ENCODE data around the gene SYNGR4.
"Not testable (repeated sequence)": the region's sequence is repeated elsewhere in the genome, so short reads cannot be mapped to it uniquely, and the experiment has no call there.

Gene SYNGR4, protein sequence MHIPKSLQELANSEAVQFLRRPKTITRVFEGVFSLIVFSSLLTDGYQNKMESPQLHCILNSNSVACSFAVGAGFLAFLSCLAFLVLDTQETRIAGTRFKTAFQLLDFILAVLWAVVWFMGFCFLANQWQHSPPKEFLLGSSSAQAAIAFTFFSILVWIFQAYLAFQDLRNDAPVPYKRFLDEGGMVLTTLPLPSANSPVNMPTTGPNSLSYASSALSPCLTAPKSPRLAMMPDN

GRCh38 chr19:48363810-48364597 is at the start of gene SYNGR4, which contains the start of gene TMEM143:
Gene SYNGR4, plus strand, starts transcription at chr19:48364367. Its CDS starts 1,476 bp downstream, at chr19:48365843.
Gene TMEM143, minus strand, starts transcription at chr19:48363940. Its CDS starts 20 bp downstream, at chr19:48363920.
- DNase-seq (ENCODE audit: low spot score): peak; percentile 100

DNA sequence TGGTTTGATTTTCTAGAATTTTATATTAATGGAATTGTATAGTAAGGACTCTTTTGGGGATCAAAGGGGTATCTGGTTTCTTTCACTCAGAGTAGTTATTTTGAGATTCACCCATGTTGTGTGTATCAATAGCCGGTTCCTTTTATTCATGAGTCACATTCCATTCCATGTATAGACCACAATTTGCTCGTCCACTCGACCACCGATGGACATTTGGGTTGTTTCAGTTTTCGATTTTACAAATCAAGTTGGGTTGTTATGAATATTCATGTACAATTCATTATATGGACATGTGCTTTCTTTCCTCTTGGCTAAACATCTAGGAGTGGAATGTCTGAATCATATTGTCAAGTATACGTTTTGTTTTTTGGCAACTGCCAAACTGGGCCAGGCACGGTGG is 48.5 kb upstream of the SYNGR4 start:
- DNase-seq (ENCODE audit: low spot score): no peak

DNA sequence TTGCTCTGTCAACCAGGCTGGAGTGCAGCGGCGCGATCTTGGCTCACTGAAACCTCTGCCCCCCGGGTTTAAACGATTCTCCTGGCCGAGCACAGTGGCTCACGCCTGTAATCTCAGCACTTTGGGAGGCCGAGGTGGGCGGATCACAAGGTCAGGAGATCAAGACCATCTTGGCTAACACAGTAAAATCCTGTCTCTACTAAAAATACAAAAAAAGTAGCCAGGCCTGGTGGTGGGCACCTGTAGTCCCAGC is 46.5 kb upstream of the SYNGR4 start:
- DNase-seq (ENCODE audit: low spot score): not testable (repeated sequence)

DNA sequence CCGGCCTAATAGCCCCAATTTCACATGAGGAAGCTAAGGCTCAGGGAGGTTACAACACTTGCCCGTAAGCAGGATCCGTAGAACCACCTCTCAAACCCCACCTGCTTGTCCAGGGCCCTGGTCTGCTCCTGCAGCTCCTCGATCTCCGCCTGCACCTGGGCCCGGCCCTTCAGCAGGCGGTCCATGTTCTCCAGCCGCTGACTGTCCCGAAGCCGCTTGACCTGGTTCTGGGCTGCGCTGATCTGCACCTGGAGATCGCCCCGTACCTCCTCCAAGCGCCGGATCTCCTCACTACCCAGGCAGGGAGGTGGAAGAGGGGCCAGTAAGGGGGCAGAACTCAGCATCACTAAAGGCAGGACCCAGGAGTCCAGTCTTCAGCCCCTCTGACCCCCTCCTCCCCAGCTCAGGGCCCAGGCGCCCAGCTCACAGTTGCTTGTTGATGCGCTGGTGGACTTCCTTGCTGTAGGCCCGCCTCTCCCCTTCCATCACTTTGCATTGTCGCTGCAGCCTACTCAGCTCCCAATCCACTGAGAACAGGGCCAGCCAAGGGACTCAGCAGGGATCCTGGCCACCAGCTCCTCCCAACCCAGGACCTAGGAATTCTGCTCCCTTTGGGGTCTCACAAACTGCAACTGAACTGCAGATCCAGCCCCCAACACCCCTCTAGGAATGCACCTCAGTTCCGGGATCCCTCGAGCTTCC is 45.7 kb upstream of the SYNGR4 start:
- no peak for DNase-seq (ENCODE audit: low spot score)

DNA sequence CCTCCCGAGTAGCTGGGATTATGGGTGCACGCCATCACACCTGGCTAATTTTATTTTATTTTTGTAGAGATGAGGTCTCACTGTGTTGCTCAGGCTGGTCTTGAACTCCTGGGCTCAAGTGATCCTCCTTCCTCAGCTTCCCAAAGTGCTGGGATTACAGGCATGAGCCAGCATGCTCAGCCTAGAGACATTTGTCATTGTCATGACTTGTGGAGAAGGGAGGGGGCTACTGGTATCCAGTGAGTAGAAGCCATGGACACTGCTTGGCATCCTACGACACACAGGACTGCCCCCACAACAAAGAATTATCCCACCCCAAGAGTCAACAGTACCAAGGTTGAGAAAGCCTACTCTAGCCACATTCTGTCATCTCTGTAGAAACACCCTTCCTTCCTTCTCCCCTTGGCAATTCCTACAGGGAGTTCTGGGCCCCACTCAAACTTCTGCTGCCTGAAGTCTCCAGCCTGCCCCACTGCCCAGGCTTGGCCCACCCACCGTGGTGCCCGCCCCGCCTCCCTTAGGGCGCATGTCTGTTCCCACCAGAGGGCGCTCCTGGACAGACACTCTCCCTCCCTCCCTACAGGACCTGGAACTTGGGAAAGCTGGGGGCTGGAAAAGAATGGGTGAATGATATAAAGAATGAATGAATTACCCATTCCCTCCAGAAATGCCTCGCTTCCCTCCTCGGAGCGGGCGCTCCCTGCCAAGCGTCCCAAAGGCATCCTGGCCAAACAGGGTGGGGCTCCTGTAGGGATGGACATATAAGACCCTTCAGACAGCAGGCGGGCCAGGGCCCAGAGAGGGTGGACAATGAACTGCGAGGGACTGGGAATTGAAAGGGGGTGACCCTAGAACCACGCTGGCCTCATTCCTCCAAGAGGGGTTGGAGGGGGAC is 44.3 kb upstream of the SYNGR4 start:
- peak; percentile 72 for DNase-seq (ENCODE audit: low spot score)

DNA sequence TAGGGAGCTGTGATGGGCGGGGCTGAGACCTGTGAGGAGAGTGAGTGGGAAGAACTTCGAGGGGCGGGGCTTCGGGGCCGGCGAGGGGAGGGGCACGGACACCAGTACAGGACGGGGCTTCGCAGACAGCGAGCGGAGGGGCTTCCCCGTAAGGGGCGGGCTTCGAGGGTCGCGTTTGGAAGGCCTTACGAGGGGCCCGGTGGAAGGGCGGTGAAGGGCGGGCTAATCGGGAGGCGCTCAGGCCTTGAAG is 42.9 kb upstream of the SYNGR4 start:
- DNase-seq (ENCODE audit: low spot score): peak; percentile 80

GRCh38 chr19:48321622-48322591 is 42.3 kb upstream of the SYNGR4 start:
- DNase-seq (ENCODE audit: low spot score): peak; percentile 94

DNA sequence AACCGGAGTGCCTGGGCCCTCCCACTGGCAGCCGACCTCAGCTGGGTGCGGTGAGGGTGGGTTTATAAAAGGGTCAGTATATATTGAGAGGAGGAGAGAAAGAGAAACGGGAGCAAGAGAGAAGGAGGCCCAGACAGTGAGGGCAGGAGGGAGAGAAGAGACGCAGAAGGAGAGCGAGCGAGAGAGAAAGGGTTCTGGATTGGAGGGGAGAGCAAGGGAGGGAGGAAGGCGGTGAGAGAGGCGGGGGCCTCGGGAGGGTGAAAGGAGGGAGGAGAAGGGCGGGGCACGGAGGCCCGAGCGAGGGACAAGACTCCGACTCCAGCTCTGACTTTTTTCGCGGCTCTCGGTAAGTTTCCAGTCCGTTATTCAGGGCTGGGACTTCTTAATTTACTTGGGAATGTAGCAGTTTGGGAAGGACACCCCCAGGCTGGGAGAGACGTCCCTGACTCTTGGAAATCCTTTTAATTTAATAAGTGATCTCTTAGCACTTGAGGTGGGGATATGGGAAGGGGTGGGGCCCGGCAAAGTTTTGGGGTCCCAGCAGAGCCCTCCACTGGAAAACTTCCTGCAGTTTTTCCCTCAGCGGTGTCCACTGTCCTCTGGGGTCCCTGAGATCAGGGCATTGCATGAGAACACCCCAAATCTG is 38.8 kb upstream of the SYNGR4 start, which contains the start of gene EMP3:
Gene EMP3 (plus strand): TSS at position 288 of the 646 bp plus-strand sequence. CDS start 1,293 bp downstream, outside the sequence.
- no peak for DNase-seq (ENCODE audit: low spot score)

DNA sequence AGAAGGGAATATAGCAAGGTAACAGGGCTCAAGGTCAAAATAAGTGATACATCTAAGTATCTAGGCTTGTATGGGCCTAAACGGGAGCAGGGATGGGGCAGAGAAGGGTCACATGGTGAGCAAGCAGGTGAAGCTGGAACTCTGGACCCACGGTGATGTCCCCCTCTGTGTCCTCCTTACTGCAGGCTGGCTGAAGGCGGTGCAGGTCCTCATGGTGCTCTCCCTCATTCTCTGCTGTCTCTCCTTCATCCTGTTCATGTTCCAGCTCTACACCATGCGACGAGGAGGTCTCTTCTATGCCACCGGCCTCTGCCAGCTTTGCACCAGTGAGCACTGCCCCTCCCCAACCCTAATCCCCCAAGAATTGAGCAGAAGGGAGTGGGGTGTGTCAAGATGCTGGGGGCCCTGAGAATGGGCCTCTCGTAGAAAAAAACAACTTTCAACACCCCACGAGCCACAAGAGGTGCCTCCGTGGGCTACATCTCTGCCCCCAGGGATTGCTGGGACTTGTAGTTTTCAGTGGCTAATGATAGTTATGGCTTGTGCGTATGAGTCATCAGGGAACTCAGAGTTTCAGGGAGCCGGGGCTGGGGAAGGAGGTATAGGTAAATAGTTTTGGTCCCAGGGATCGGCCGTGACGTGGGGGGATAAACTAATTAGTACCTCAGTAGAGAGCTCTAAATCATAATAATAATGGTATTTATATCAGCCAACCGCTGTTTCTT is 34.8 kb upstream of the SYNGR4 start:
- no peak for DNase-seq (ENCODE audit: low spot score)

- peak; percentile 92 for DNase-seq (ENCODE audit: low spot score)
Observed at GRCh38 chr19:48330012-48330681, 34.0 kb upstream of the SYNGR4 start.

DNA sequence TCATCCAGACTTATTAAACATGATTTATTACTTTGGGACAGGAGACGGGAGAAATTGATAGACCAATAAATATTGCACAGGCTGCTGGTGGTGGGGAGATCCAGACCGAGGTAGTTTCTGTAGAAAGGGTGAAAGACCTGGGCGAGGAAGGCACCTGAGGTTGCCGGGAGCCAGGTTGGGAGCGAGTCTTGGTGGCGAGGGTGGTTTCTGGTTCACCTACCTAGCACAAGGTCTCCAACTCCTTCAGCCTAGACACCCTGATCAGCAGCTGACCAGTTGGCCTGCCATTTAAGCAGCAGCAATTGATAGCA is 31.9 kb upstream of the SYNGR4 start:
- no peak for DNase-seq (ENCODE audit: low spot score)

DNA sequence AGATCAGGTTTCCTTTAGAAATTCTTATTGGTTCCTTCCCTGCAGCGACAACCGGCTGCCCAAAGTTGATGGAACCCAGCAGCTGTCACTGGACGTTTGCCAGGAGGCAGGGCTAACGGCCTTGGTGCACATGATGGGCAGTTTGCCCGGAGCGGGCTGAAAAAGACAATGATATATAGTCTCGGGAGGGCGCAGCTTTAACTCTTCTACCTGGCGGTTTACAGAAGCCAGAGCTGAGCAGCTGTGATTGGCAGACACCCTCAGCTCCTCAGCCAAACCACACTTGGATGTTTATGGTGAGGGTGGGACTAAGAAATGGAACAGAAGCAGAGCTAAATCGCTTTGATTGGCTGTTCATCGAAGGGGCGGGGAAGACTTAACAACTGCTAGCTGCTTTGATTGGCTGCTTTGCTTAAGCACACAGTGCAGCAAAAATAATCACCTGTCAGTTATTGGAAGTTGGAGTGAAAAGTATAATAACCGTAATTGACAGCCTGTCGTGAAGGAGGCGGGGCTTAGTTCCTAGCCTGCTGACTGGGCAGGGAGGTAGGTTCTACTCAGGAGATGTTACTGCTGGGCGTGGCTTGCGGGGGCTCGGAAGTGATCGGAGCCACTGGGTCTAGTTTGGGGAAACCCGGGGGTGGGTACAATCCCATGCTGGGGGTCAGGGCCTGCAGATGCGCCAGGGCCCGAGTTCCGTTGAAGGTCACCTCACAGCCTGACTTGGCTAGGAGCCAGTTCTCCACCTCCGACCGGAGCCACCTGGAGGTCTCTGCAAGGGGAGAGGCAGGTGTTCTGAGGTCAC is 31.3 kb upstream of the SYNGR4 start:
- DNase-seq (ENCODE audit: low spot score): peak; percentile 98

GRCh38 chr19:48333467-48334384 is 30.4 kb upstream of the SYNGR4 start:
- peak; percentile 82 for DNase-seq (ENCODE audit: low spot score)

DNA sequence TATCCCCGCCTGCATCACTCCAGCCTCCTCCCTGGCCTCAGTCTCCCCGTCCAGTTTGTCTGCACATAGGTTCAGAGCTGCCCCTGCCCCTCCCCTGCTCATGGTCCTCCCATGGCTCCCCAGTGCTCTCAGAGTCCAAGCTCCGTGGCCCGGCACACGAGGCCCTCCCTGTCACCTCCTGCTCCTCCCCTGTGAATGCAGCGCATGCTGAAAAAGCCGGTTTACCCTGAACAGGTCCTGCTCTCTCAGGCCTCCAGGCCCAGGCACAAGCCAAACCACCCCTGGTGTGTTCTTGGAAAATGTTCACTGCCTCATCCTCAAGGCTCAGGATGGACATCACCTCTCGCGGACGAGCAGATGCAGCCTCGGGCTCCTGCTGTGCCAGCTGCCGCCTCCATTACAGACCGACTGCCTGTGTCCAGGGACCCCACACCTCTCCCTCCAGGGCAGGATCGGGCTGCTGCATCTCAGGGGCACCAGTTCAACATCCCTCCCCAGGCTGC is 25.9 kb upstream of the SYNGR4 start:
- DNase-seq (ENCODE audit: low spot score): no peak

DNA sequence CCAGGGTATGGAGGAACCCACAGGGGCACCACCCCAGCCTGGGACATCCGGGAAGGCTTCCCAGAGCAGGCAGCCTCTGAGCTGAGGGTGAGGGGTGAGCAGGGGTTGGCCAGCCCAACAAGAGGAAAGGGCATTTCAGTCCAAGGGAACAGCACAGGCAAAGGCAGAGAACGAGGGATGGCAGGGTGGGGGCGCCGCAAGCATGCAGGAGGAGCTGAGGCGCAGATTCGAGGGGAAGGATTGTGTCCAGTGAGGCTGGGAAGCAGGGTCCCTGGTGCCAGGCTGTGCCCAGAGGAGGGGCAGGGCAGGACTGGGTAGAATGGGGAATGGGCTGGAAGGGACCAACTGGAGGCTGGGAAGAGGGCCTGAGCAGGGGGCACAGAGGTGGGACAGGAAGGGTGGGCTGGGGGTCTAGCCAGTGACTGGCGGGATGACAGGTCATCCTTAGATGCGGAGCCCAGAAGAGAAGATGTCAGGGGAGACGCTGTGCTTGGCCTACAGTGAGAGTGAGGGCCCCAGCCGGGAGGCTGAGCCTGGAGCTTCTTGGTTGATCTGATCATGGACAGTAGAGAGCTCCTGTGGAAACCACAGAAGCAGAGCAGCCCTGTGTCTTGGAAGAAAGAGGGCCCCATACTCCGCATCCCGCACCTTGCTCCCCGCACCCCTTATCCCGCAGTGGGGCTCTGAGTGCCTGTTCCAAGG is 25.2 kb upstream of the SYNGR4 start:
- DNase-seq (ENCODE audit: low spot score): no peak

DNA sequence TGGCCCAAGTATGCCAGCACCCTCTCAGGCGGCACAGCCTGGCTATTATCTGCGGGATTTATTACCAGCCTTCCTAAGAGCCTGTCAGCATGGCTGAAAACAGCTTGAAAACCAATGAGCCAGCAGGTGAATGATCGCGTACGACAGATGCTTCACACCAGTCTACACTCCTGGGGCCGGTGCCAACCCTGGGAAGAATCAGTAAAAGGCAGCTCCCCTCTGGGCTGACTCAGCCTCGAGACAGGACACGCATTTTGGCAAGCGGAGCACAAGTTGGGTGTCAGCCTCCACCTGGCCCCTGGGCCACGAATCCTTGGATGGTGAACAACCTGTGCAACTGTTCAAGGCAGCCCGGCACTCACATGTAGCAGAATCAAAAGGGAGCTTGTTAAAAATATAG is 23.2 kb upstream of the SYNGR4 start:
- no peak for DNase-seq (ENCODE audit: low spot score)

Data from pons (tissue), 1 donor.